ENCODE results near the gene NT5DC4.
"Not testable (repeated sequence)": the region's sequence is repeated elsewhere in the genome, so short reads cannot be mapped to it uniquely, and the experiment has no call there.

Gene NT5DC4

GRCh38 chr2:112701052-112701451 lies 19.8 kb upstream of the NT5DC4 start:
- no peak for DNase-seq

- DNase-seq, result no peak
Observed at GRCh38 chr2:112703684-112704083, 17.1 kb upstream of the NT5DC4 start.

GRCh38 chr2:112705575-112705974 lies 15.2 kb upstream of the NT5DC4 start:
- no peak for DNase-seq

GRCh38 chr2:112706170-112706664 lies 14.6 kb upstream of the NT5DC4 start:
- peak; percentile 49 for DNase-seq

GRCh38 chr2:112706947-112707346 lies 13.9 kb upstream of the NT5DC4 start:
- DNase-seq, result not testable (repeated sequence)

GRCh38 chr2:112708968-112709367 lies 11.9 kb upstream of the NT5DC4 start:
- no peak for DNase-seq

- DNase-seq, result no peak
Observed at GRCh38 chr2:112709703-112710102, 11.1 kb upstream of the NT5DC4 start.

- no peak for DNase-seq
Observed at GRCh38 chr2:112710956-112711750, 9.7 kb upstream of the NT5DC4 start.

- no peak for DNase-seq
Observed at GRCh38 chr2:112712465-112712864, 8.4 kb upstream of the NT5DC4 start.

GRCh38 chr2:112712903-112713584 lies 7.8 kb upstream of the NT5DC4 start:
- no peak for DNase-seq

- DNase-seq, result no peak
Observed at GRCh38 chr2:112713585-112713925, 7.3 kb upstream of the NT5DC4 start.

GRCh38 chr2:112713926-112714325 lies 6.9 kb upstream of the NT5DC4 start:
- no peak for DNase-seq

- no peak for DNase-seq
Observed at GRCh38 chr2:112714331-112714730, 6.5 kb upstream of the NT5DC4 start.

GRCh38 chr2:112714836-112715631 lies 5.8 kb upstream of the NT5DC4 start:
- no peak for DNase-seq

GRCh38 chr2:112716094-112716493 lies 4.7 kb upstream of the NT5DC4 start:
- not testable (repeated sequence) for DNase-seq

GRCh38 chr2:112716826-112717352 lies 3.9 kb upstream of the NT5DC4 start:
- DNase-seq, result not testable (repeated sequence)

- no peak for DNase-seq
Observed at GRCh38 chr2:112718863-112719370, 1.9 kb upstream of the NT5DC4 start.

- no peak for DNase-seq
Observed at GRCh38 chr2:112721819-112722522, 1.2 kb downstream of the NT5DC4 start.

GRCh38 chr2:112722816-112723546 lies 2.2 kb downstream of the NT5DC4 start:
- no peak for DNase-seq

- no peak for DNase-seq
Observed at GRCh38 chr2:112723547-112723940, 2.7 kb downstream of the NT5DC4 start.

- DNase-seq, result no peak
Observed at GRCh38 chr2:112723995-112724394, 3.2 kb downstream of the NT5DC4 start.
